GM21723 (cell line): Measurements from ENCODE around the gene LILRB4.
"Not testable (repeated sequence)": the region's sequence is repeated elsewhere in the genome, so short reads cannot be mapped to it uniquely, and the experiment has no call there.

Experiments
- ATAC-seq: cut with Tn5 transposase; IDR thresholded peaks from one replicate; pipeline ENCODE4 v1.9.1; 2021; ENCODE audit warnings: mild to moderate bottlenecking, moderate library complexity; ENCODE audit not compliant: unreplicated experiment

Gene LILRB4

DNA sequence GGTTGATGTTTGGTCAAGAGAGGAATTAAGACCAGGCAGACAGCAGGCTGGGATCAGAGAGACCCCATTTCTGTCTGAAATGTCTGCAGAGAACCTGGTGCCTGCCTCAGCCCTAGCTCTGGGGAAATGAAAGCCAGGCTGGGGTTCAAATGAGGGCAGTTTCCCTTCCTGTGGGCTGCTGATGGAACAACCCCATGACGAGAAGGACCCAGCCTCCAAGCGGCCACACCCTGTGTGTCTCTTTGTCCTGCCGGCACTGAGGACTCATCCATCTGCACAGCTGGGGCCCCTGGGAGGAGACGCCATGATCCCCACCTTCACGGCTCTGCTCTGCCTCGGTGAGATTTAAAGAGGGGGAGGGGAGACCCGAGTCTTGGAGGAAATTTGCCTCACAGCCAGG is at the start of gene LILRB4:
Gene LILRB4, plus strand, starts transcription at position 256 of the 400 bp plus-strand sequence. Its CDS starts 49 bp downstream, at position 305.
- no peak for ATAC-seq

GRCh38 chr19:54614726-54615125 is 48.1 kb upstream of the LILRB4 start:
- no peak for ATAC-seq

- peak; percentile 33 for ATAC-seq
Measured at GRCh38 chr19:54616057-54616456, 46.7 kb upstream of the LILRB4 start.

- ATAC-seq, result peak; percentile 82
Measured at GRCh38 chr19:54616821-54617560, 45.8 kb upstream of the LILRB4 start.

DNA sequence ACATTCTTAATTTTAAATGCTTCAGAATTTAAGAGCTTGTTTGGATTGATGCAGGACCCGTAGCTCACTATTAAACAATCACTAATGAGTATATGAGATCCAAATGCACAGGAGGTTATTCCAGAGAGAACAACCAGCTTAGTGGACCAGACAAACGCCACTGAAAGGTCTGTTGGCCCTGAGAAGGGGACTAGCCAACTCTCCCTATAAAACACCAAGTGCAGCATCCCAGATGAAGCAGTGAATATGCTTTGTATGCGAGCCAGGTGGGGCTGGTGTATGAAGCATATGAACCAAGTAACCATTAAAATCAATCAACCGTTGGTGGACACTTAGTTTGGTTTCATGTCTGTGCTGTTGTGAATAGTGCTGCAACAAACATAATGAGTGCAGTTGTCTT is 42.3 kb upstream of the LILRB4 start:
- no peak for ATAC-seq

DNA sequence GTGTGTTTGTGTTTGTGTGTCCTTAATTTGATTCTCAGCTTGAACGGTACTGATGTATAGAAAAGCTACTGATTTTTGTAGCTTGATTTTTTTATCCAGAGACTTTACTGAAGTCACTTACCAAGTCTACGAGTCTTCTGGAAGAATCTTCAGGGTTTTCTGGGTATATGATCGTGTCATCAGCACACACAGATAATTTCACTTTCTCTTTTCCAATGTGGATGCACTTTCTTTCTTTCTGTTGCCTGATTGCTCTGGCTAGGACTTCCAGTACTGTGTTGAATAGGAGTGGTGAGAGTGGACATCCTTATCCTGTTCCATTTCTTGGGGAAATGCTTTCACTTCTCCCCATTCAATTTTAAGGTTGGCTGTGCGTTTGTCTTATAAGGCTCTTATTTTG is 40.4 kb upstream of the LILRB4 start:
- no peak for ATAC-seq

- ATAC-seq, result peak; percentile 49
Measured at GRCh38 chr19:54624234-54624633, 38.6 kb upstream of the LILRB4 start.

GRCh38 chr19:54624934-54625730 is 37.7 kb upstream of the LILRB4 start:
- ATAC-seq, result not testable (repeated sequence)

DNA sequence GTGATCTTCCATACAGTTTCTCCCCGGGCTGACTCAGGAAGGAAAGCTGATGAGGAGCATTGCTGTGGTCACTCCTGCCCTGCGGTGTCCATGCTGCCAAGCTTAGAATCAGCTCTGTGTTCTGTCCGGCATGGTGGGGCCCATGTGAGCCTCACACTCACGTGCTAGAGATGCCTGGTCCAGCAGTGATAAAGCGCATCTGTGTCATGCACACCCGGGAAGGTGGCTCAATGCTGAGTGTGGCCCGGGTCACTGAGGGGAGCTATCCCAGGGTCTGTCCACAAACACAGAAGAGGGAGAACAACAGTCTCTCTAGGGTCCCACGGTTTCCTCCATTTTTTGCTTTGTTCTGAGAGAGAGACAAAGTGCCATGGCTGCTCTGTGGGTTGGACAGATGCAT is 36.0 kb upstream of the LILRB4 start:
- ATAC-seq, result no peak

DNA sequence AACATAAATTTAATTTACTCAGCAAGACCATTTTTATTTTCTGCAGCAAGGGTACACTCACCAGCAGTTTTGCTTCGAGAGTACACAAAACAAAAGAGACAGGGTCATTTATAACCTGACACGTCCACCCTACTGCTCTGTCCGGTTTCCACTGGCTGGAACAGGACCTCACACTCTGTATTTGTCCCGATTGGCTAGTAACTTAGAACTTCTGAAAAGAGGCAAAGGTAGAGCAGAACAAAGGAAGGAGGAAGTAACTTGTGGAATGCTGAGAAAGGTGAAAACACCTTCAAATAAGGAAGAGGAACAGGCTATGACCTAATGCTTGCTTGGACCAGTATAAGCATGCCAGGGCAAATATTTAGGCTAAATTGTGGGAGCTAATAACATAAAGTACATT is 34.9 kb upstream of the LILRB4 start:
- not testable (repeated sequence) for ATAC-seq

DNA sequence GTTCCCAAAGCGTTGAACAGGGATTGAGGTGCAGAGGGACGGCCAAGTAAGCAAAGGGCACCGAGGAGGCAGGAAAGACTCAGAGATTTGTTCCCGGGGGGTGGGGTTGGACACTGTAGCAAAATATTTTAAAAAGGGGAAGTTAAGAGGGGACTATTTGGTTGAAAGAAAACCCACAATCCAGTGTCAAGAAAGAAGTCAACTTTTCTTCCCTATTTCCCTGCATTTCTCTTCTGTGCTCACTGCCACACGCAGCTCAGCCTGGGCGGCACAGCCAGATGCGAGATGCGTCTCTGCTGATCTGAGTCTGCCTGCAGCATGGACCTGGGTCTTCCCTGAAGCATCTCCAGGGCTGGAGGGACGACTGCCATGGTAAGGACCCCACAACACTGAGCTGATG is 32.5 kb upstream of the LILRB4 start, which contains the start of gene LILRB1:
Gene LILRB1, plus strand, starts transcription at position 223 of the 400 bp plus-strand sequence. CDS start 590 bp downstream, outside the sequence.
- ATAC-seq, result not testable (repeated sequence)

DNA sequence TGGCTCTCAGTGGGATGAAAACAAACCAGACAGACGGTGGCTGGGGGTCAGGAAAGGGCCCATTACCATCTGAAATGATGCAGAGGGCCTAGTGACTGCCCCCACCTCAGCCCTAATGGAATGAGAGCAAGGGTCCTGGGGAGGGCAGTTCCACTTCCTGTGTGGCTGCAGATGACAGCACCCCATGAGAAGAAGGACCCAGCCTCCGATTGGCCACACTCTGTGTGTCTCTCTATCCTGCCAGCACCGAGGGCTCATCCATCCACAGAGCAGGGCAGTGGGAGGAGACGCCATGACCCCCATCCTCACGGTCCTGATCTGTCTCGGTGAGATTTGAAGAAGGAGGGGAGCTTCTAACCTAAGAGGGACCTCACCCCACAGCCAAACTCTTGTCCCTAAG is 32.0 kb upstream of the LILRB4 start:
- ATAC-seq, result no peak

DNA sequence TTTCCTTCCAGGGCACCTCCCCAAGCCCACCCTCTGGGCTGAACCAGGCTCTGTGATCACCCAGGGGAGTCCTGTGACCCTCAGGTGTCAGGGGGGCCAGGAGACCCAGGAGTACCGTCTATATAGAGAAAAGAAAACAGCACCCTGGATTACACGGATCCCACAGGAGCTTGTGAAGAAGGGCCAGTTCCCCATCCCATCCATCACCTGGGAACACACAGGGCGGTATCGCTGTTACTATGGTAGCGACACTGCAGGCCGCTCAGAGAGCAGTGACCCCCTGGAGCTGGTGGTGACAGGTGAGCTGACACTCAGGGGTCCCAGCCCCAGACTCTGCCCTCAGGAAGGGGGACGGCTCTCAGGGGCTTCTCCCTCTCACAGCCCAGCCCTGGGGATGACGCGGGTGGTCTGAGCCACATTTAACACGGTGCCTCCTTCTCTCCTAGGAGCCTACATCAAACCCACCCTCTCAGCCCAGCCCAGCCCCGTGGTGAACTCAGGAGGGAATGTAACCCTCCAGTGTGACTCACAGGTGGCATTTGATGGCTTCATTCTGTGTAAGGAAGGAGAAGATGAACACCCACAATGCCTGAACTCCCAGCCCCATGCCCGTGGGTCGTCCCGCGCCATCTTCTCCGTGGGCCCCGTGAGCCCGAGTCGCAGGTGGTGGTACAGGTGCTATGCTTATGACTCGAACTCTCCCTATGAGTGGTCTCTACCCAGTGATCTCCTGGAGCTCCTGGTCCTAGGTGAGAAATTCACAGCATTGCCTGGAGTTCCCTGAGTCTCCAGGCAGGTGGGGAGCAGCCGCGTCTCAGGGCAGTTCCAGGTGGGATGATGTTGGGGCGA is 31.1 kb upstream of the LILRB4 start:
- ATAC-seq, result not testable (repeated sequence)

- ATAC-seq, result not testable (repeated sequence)
Measured at GRCh38 chr19:54632517-54632916, 30.3 kb upstream of the LILRB4 start.

DNA sequence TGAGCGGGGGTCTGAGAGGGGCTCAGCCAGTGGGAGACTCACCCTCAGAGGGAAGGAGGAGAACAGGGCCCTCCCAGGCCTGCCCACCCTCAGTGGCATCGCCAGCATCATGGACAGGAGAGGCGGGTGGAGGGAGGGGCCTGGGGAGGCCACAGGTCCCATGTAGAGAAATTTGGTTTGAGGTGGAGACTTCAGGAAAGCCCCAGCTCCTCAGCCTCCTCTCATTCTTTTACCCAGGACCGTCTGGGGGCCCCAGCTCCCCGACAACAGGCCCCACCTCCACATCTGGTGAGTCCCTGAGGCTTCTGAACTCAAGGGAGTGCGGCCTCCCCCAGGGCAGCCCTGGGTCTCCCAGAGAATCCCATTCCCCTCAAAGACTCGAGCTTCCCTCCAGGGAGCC is 29.4 kb upstream of the LILRB4 start:
- no peak for ATAC-seq

DNA sequence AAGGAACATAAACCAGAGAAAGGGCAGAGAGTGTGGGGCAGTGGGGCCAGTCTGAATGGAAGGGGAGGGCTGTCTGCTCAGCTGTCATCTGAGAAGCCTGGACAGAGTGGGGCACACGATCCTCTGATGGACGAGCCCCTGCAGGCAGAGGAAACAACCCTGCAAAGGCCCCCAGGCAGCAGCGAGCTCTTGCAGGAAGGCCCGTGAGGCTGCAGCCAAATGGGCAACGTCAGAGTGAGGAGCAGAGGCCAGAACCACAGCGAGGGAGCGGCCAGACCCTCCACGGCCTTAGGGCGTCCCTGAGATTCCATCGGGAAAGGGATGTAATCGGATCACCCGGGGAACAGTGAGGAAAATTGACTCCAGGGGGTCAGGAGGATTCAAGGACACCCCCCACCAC is 26.7 kb upstream of the LILRB4 start:
- not testable (repeated sequence) for ATAC-seq

DNA sequence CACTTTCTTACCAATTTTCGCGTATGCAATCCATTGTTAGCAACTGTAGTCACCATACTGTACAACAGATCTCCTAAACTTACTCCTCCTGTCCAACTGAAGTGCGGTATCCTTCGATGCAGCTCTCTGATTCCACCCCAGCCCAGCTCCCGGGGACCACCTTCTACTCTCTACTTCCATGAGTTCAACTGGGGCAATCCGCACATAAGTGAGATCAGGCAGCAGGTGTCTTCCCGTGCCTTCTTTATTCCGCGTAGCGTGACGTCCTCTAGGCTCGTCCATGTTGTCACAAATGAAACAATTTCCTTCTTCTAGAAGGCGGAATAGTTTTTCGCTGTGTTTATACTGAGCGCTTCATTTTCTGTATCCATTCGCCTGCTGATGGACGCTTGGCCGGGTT is 24.1 kb upstream of the LILRB4 start:
- ATAC-seq, result no peak

DNA sequence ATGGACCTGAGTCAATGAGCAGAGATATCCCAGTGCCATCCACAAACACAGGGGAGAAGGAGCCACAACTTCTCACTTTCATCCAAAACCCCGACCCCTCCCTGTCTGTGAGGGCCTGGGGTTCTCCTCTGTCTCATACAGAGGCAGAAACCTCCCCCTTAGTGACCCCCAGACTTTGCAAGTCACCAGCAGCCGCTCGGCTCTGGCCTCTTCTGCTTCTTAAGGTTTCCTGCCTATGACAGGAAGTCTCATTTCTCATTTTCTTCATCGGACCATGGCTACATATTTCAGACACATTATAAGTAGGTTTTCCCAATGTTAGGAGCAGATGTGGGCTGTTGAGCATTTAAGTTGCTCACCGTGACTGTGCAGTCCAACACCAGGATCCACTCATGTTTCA is 19.8 kb upstream of the LILRB4 start:
- not testable (repeated sequence) for ATAC-seq

DNA sequence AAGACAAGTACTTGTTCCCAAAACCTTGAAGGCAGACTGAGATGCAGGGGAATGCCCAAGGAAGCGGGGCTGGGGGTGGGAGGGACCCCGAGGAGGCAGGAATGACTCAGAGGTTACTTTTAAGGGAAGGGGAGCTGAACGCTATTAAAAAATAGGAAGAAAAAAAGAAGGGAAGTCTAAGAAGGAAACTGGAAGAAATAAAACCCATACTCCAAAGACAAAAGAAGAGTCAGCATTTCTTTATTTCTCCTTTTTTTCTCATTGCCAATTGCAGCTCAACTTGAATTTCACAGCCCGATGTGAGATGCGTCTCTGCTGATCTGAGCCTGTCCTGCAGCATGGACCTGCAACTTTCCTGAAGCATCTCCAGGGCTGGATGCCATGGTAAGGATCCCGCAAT is 19.2 kb upstream of the LILRB4 start:
- ATAC-seq, result not testable (repeated sequence)

- ATAC-seq, result no peak
Measured at GRCh38 chr19:54644056-54644455, 18.7 kb upstream of the LILRB4 start.

GRCh38 chr19:54646331-54646841 is 16.4 kb upstream of the LILRB4 start:
- ATAC-seq, result no peak
